GDM1 (cell line): ENCODE results near the gene MYOM1.
"Not testable (repeated sequence)": the region's sequence is repeated elsewhere in the genome, so short reads cannot be mapped to it uniquely, and the experiment has no call there.

ENCODE experiments used
- DNase-seq: peaks from one replicate; lab custom pipeline; 2025; lab: John Stamatoyannopoulos, UW

Gene MYOM1

GRCh38 chr18:3248658-3249359 is 29.0 kb upstream of the MYOM1 start:
- DNase-seq, result no peak

GRCh38 chr18:3248062-3248657 is 28.4 kb upstream of the MYOM1 start:
- DNase-seq, result no peak

DNA sequence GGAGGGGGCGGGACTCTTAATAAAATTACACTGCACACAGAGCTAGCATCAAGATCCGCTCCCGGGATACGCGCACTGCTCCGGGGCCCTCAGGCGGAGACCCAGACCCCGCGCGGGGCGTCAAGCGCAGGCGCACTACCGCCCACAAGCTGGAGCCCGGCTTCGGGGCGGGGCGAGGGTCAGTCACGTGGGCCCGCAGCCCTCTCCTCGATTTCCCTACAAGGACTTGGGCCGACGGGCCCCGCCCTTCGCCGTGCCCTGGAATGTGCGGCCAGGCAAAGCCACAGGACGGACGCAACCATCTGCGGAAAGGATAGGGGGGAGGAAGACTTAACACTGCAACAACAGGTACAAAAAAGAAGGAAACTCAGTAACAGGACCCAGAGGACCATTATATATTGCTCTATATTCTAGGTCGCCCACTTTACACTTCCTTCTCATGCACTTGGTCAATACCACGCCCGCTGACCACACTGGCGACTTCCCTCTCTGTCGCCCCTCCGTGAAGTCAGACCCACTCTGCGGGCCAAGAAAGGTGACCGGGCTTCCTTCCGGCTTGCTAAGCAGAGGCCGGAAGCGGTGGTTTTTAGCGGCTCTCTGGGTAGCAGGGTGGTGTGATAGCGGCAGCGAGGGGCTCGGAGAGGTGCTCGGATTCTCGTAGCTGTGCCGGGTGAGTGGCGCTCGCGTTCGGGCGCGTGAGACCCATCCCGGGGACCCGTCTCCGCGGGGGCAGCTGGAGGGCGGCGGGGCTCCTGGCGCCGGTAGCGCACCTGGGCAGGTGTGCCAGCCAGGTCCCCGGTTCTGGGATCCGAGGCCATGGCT is 27.7 kb upstream of the MYOM1 start, which contains the start of gene MYL12A:
MYL12A (plus strand) TSS at position 562 of the 822 bp plus-strand sequence. CDS start 5,447 bp downstream, outside the sequence.
- peak; percentile 99 for DNase-seq

- no peak for DNase-seq
Observed at GRCh38 chr18:3246635-3247239, 27.0 kb upstream of the MYOM1 start.

GRCh38 chr18:3245853-3246634 is 26.3 kb upstream of the MYOM1 start:
- DNase-seq, result peak; percentile 88

DNA sequence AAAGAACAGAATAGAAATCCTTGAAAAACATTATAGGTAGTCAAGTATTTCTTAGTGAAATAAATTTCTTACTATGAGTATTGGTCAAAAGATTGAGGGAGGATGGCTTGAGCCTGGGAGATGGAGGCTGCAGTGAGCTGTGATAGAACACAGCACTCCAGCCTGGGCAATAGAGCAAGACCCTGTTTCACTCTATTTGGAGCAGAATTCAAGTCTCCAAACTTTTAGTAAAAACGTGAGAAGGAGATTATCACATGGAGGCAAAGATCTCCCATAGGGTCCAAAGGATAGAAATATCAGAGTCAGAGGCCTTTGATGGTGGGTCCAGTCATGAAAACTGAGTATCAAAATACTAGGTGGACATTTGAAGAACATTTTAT is 25.4 kb upstream of the MYOM1 start:
- DNase-seq, result no peak

- no peak for DNase-seq
Observed at GRCh38 chr18:3238742-3239141, 19.0 kb upstream of the MYOM1 start.

- no peak for DNase-seq
Observed at GRCh38 chr18:3236470-3236869, 16.7 kb upstream of the MYOM1 start.

GRCh38 chr18:3235846-3236245 is 16.1 kb upstream of the MYOM1 start:
- DNase-seq, result no peak

- DNase-seq, result no peak
Observed at GRCh38 chr18:3234457-3234856, 14.7 kb upstream of the MYOM1 start.

DNA sequence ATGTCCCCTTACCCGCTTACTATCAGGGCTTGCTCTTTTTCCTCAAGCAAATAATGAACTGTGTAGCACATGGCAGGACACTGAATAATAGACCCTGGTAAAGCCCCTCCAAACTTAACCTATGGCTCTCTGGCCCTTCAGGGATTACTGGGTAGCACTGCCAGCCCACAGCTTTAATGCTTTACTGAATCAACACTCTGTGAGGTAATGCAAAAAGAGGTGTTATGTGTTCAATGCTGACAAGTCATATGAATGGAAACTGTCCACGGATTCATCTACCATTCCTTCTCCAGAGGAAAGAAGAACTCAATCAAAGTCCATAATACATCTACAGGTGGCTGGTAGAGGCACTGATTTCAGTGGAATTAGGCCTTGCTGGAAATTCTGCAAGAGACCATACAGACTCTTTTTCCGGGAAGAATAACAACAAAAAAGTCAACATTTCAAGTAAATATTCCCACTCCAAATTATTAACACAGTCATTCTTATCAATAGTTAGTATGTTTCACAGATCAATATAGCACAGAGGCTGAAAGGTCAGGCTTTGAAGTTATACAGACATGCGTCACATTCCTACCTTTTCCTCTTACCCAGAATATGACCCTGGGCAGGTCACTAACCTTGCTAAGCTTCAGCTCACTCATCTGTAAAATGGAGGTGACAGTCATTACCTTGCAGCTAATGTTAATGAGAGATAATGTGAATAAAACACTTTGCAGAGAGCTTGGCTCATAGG is 13.8 kb upstream of the MYOM1 start:
- DNase-seq, result no peak

- DNase-seq, result no peak
Observed at GRCh38 chr18:3233004-3233403, 13.2 kb upstream of the MYOM1 start.

GRCh38 chr18:3230401-3231334 is 10.9 kb upstream of the MYOM1 start:
- DNase-seq, result no peak

- DNase-seq, result no peak
Observed at GRCh38 chr18:3226048-3226447, 6.3 kb upstream of the MYOM1 start.

DNA sequence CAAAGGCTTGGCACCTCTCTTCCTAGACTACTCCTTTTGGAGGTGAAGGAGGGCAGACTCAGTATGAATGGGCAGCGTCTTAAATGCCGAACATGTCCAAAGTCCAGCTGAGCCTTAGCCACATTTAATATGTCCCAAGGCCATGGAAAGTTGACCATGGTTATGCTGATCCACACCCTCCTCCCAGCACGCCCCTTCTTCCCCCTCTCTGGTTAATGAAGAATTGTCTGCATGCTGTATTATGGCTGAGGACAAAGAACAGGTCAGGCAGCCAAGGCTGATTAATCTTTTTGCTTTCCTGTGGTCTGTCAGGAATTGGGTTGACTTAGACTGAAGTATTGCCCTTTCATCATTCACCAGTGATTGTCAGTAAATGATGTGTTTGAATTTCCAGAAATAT is 5.8 kb upstream of the MYOM1 start:
- no peak for DNase-seq

- DNase-seq, result no peak
Observed at GRCh38 chr18:3224223-3224622, 4.5 kb upstream of the MYOM1 start.

- DNase-seq, result no peak
Observed at GRCh38 chr18:3223356-3223755, 3.6 kb upstream of the MYOM1 start.

- no peak for DNase-seq
Observed at GRCh38 chr18:3221496-3221895, 1.7 kb upstream of the MYOM1 start.

DNA sequence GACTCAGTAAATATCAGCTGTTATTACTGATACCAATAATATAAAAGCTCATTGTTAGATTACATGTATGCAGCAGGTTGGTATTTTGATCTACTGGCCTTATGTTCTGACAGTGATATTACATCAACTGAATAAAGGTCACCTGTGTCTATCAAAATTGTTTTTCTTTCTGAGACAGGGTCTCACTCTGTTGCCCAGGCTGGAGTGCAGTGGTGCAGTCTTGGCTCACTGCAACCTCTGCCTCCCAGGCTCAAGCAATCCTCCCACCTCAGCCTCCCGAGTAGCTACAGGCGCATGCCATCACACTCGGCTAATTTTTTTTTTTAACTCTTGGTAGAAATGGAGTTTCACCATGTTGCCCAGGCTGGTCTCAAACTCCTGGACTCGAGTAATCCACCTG is 1.1 kb upstream of the MYOM1 start:
- DNase-seq, result not testable (repeated sequence)

- no peak for DNase-seq
Observed at GRCh38 chr18:3219241-3219630, 532 bp downstream of the MYOM1 start.
